GM19193 (cell line): ENCODE results near the gene ZNF683.

Source experiments
- POLR2A ChIP-seq: IDR thresholded peaks from 4 replicates; pipeline ENCODE4 v1.6.1; 2011; ENCODE audit not compliant: insufficient read depth, insufficient read length; ENCODE audit errors: extremely low read depth

Gene ZNF683

GRCh38 chr1:26368486-26368885, 4.1 kb downstream of the ZNF683 start:
- no peak for TF ChIP-seq POLR2A

GRCh38 chr1:26368006-26368405, 4.5 kb downstream of the ZNF683 start:
- no peak for TF ChIP-seq POLR2A

DNA sequence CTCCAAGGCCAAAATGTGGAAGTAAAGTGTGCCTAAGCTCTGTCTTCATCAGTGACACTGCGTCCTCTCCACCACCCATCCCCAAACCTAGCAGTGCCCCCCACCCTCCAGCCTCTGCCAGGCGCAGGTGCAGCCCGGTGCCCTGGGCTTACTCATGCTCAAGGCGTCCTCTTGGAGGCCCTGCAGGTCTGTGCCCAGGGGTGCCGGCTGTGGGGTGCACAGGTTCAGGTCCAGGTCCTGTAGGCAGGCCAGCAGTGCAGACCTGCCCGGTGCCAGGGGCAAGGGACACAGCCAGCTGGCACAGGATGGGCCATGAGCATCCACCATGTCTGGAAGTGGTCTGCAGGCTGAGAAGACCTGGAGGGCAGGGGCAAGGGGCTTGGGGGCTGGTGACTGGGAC, 5.1 kb downstream of the ZNF683 start:
- TF ChIP-seq POLR2A = no peak

DNA sequence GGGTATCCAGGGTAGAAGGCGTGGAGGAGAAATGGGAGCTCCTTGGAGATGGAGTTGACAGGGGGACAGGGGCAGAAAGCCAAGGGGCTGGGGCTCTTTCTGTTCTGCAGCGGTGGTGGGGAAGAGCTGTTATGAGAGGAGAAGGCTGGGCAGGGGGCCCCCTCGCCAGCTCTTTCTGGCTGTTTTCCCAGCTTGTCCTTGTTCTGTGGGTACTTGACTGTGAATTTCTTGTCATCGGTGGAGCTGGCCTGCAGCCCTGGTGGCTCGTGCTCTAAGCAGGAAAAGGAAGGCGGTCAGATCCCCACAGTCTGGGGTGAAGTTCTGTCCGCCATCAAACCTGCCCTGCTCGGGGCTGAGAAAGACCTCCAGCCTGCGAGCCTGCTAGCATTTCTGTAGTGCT, 7.6 kb downstream of the ZNF683 start:
- no peak for TF ChIP-seq POLR2A

GRCh38 chr1:26363549-26364448, 8.8 kb downstream of the ZNF683 start:
- no peak for TF ChIP-seq POLR2A

GRCh38 chr1:26362331-26362730, 10.2 kb downstream of the ZNF683 start:
- no peak for TF ChIP-seq POLR2A

DNA sequence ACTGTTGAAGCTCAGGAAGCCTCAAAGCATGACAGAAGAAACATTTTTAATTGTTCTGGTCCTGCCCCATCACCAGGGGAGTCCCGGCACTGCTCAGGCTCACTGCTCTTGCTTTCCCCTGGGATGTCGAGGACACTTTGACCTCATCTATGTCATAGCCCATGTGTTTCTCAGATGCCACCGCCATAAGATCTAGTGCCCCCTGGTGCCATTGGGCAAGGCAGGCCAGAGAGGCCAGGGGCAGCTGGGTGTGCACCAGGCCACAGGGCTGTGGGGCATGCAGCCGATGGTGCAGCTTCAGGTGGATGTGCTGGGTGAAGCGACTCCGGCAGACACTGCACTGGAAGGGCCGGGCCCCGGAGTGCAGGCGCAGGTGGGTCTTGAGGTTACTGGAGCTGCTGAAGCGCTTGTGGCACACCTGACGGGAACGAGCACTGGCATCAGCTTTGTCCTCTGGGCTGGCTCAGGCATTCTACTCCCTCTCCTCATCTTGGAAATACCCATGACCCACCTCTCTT, 10.9 kb downstream of the ZNF683 start:
- no peak for TF ChIP-seq POLR2A

GRCh38 chr1:26360807-26361604, 11.5 kb downstream of the ZNF683 start:
- no peak for TF ChIP-seq POLR2A

DNA sequence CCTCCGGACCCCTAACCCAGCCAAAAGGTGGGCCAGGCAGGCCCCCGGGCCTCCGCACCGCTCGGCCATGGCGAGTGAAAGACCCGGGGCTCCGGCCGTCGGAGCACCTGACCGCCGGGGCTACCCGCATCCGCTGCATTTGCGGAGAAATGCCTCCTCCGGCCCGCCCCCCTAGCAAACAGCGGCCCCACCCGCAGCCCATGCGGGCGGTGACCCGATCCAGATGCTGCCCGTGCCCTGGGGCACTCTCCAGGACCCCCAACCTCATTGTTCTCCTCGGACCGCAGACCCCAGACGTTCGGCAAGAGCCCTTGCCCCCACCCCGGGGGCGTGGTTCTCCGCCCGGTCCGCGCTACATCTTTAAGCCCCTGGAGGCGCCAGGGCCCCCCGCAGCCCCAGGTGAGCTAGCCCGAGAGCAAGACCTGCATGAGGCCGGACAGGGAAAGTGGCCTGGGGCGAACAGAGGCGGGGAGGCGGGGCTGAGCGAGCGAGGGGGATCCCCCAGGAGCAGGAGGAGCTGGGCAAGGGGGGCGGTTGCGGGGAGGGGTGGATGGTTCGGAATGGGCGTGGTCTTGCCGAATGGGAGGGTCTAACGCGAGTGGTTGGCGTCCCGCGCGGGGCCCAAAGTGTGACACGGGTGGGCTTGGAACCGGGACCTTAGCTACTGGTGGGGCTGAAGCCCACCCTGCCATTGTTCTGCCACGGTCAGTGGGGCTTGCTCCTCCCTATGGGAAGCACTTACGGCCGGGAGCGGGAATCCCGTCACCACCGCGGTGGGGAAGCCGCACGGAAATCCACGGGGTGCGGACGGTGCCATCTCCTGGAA, 12.4 kb downstream of the ZNF683 start:
- no peak for TF ChIP-seq POLR2A

- no peak for TF ChIP-seq POLR2A
These were observed 13.9 kb downstream of the ZNF683 start for GRCh38 chr1:26358411-26359384.

DNA sequence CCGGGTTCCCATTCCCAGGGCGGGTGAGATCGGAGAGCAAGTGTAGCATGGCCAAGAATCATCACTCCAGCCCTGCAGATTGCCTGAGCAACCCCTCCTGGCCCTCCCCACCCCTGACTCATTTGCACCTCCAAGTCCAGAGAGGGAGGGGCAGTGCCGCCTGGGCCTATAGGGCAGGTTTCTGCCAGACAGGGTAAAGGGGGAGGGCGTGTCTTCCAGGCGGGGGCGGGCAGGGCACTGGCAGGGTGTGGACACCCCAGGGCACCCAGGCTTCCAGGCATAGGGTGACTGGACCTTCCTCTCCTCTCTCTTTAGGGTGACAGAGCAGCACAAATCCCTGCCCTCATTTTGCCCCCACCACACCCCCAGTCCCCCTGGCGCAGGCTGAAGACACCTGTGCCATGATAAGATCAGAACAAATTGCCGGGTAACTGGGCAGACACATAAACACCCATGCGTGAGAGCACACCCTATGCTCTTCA, 15.4 kb downstream of the ZNF683 start:
- no peak for TF ChIP-seq POLR2A

GRCh38 chr1:26356106-26356505, 16.4 kb downstream of the ZNF683 start:
- TF ChIP-seq POLR2A = no peak

DNA sequence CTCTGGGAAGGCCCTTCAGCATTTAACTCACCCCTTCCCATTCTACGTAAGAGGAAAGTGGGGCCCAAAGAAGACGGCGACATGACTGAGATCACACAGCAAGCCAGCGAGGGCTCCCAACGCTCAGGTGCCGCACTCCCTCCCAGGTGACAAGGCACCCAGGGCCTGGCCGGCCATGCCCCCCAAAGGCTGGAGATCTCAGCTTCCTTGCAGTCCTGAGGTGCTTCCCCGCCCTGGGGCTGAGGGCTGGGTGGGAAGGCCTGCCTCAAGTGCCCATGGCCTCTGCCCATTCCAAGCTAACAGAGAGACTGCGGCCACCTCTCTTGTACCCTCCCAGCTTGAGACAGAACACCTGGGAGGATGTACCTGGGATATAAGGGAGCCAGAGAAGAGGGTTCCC, 17.6 kb downstream of the ZNF683 start:
- no peak for TF ChIP-seq POLR2A
